NCI-H1092 (cell line): ENCODE results near the gene FRG2B.
"Not testable (repeated sequence)": the region's sequence is repeated elsewhere in the genome, so short reads cannot be mapped to it uniquely, and the experiment has no call there.

ENCODE experiments used
- DNase-seq: peaks from one replicate; lab custom pipeline; 2025; lab: John Stamatoyannopoulos, UW

Gene FRG2B

GRCh38 chr10:133626695-133627094, at the start of gene FRG2B:
Gene FRG2B, minus strand, starts transcription at chr10:133626795. Its CDS starts 53 bp downstream, at chr10:133626742.
- DNase-seq, result not testable (repeated sequence)

GRCh38 chr10:133667446-133667845, 40.9 kb upstream of the FRG2B start:
- DNase-seq, result not testable (repeated sequence)

- DNase-seq, result not testable (repeated sequence)
These were observed 37.1 kb upstream of the FRG2B start for GRCh38 chr10:133663544-133664160.

- not testable (repeated sequence) for DNase-seq
These were observed 34.5 kb upstream of the FRG2B start for GRCh38 chr10:133661122-133661521.

GRCh38 chr10:133660516-133660915, 33.9 kb upstream of the FRG2B start:
- not testable (repeated sequence) for DNase-seq

GRCh38 chr10:133657276-133657675, 30.7 kb upstream of the FRG2B start:
- DNase-seq, result not testable (repeated sequence)

GRCh38 chr10:133648872-133649455, 22.4 kb upstream of the FRG2B start:
- DNase-seq, result not testable (repeated sequence)

GRCh38 chr10:133647075-133647748, 20.6 kb upstream of the FRG2B start:
- not testable (repeated sequence) for DNase-seq

GRCh38 chr10:133637846-133638235, 11.2 kb upstream of the FRG2B start:
- DNase-seq, result not testable (repeated sequence)

- not testable (repeated sequence) for DNase-seq
These were observed 10.7 kb upstream of the FRG2B start for GRCh38 chr10:133637202-133637845.

- not testable (repeated sequence) for DNase-seq
These were observed 4.2 kb upstream of the FRG2B start for GRCh38 chr10:133630723-133631249.

GRCh38 chr10:133622544-133622943, 4.1 kb downstream of the FRG2B start:
- DNase-seq, result not testable (repeated sequence)

- no peak for DNase-seq
These were observed 7.7 kb downstream of the FRG2B start for GRCh38 chr10:133618851-133619250.

GRCh38 chr10:133617196-133617595, 9.4 kb downstream of the FRG2B start:
- no peak for DNase-seq

GRCh38 chr10:133616371-133617130, 10.0 kb downstream of the FRG2B start:
- no peak for DNase-seq

GRCh38 chr10:133614830-133615580, 11.6 kb downstream of the FRG2B start:
- no peak for DNase-seq

GRCh38 chr10:133613699-133614098, 12.9 kb downstream of the FRG2B start:
- DNase-seq, result no peak

- no peak for DNase-seq
These were observed 15.5 kb downstream of the FRG2B start for GRCh38 chr10:133611079-133611478.

GRCh38 chr10:133608855-133609254, 17.7 kb downstream of the FRG2B start:
- no peak for DNase-seq

GRCh38 chr10:133603434-133603833, 23.2 kb downstream of the FRG2B start:
- not testable (repeated sequence) for DNase-seq

- no peak for DNase-seq
These were observed 25.9 kb downstream of the FRG2B start for GRCh38 chr10:133600657-133601056.
